ENCODE measurements around the gene N4BP3. TPM values are rescaled to one million over a fixed set of nuclear protein-coding genes. Genes with fewer than 3 reads are reported as not detected.
"Not testable (repeated sequence)": the region's sequence is repeated elsewhere in the genome, so short reads cannot be mapped to it uniquely, and the experiment has no call there.

Gene N4BP3
- total RNA-seq, 4 donors from 2014 or later: 0.55 to 2.6 (median 1.2) TPM

GRCh38 chr5:178081571-178082243 lies 31.6 kb upstream of the N4BP3 start:
- 59 to 65% methylated on average over 4 to 12 of the region's 12 CpGs for WGBS, 2 donors (ENCODE audit: low coverage in 1 of 2)
- intact Hi-C loops (cut with DNase I; ENCODE audit: low total_unique reads): no loop called here
- Histone ChIP-seq H3K4me1 (no peaks in the 10 kb centered on the region), H3K9me3 (no peaks in the 10 kb centered on the region), H3K27ac (no peak overlapping the region), H3K36me3 (no peaks in the 10 kb centered on the region), H3K27me3 (peaks cover 7% of the 10 kb centered on the region), H3K4me3 (no peak overlapping the region)
- DNase-seq: no peak
- TF ChIP-seq POLR2A (IDR thresholded peaks at IDR 0.05) (no peak), CTCF (IDR thresholded peaks at IDR 0.05) (no peak), POLR2AphosphoS5 (IDR thresholded peaks at IDR 0.05) (no peak), EP300 (IDR thresholded peaks at IDR 0.05; ENCODE audit: low read depth) (no peak)
- in situ Hi-C loops (cut with MboI; ENCODE audit: low pct_ligation_motif_present in 1 of 4, low pct_unique_long_range_greater_than_20kb in 1 of 4, low sequenced_read_pairs in 3 of 4): no loop called here

GRCh38 chr5:178083922-178084321 lies 29.4 kb upstream of the N4BP3 start:
- intact Hi-C loops (cut with DNase I; ENCODE audit: low total_unique reads): no loop called here
- H3K27me3 ChIP-seq: peaks cover 16% of the 10 kb centered on the region

GRCh38 chr5:178085316-178085715 lies 28.0 kb upstream of the N4BP3 start:
- no peaks in the 10 kb centered on the region for H3K9me3 ChIP-seq
- WGBS, 2 donors (ENCODE audit: low coverage in 1 of 2): 54 to 73% methylated on average over 2 to 6 of the region's 6 CpGs
- no peak for TF ChIP-seq EP300 (IDR thresholded peaks at IDR 0.05; ENCODE audit: low read depth)
- no peak for TF ChIP-seq CTCF (IDR thresholded peaks at IDR 0.05)
- TF ChIP-seq POLR2A (IDR thresholded peaks at IDR 0.05): no peak
- TF ChIP-seq POLR2AphosphoS5 (IDR thresholded peaks at IDR 0.05): no peak
- in situ Hi-C loops (cut with MboI; ENCODE audit: low pct_ligation_motif_present in 1 of 4, low pct_unique_long_range_greater_than_20kb in 1 of 4, low sequenced_read_pairs in 3 of 4) (no loop called here), intact Hi-C loops (cut with DNase I; ENCODE audit: low total_unique reads) (no loop called here)
- DNase-seq: no peak
- H3K36me3 ChIP-seq: no peaks in the 10 kb centered on the region
- no peak overlapping the region for H3K4me3 ChIP-seq
- H3K27ac ChIP-seq: no peak overlapping the region
- H3K4me1 ChIP-seq: no peaks in the 10 kb centered on the region
- peaks cover 18% of the 10 kb centered on the region for H3K27me3 ChIP-seq

More at GRCh38 chr5:178083922-178084321, 29.4 kb upstream of the N4BP3 start:
- no peak overlapping the region for H3K4me3 ChIP-seq
- DNase-seq: no peak
- in situ Hi-C loops (cut with MboI; ENCODE audit: low pct_ligation_motif_present in 1 of 4, low pct_unique_long_range_greater_than_20kb in 1 of 4, low sequenced_read_pairs in 3 of 4): no loop called here
- no peak for TF ChIP-seq CTCF (IDR thresholded peaks at IDR 0.05)
- TF ChIP-seq POLR2AphosphoS5 (IDR thresholded peaks at IDR 0.05): no peak
- no peak for TF ChIP-seq POLR2A (IDR thresholded peaks at IDR 0.05)
- no peak for TF ChIP-seq EP300 (IDR thresholded peaks at IDR 0.05; ENCODE audit: low read depth)
- WGBS, 2 donors (ENCODE audit: low coverage in 1 of 2): 78 to 86% methylated on average over 2 to 6 of the region's 6 CpGs
- H3K27ac ChIP-seq: no peak overlapping the region
- H3K9me3 ChIP-seq: no peaks in the 10 kb centered on the region
- no peaks in the 10 kb centered on the region for H3K4me1 ChIP-seq
- H3K36me3 ChIP-seq: no peaks in the 10 kb centered on the region

GRCh38 chr5:178086266-178086665 lies 27.1 kb upstream of the N4BP3 start:
- intact Hi-C loops (cut with DNase I; ENCODE audit: low total_unique reads): no loop called here

GRCh38 chr5:178087199-178087598 lies 26.1 kb upstream of the N4BP3 start:
- peaks cover 20% of the 10 kb centered on the region for H3K27me3 ChIP-seq
- WGBS, 2 donors (ENCODE audit: low coverage in 1 of 2): 30 to 42% methylated on average over 4 to 5 of the region's 5 CpGs
- DNase-seq; H3K27ac ChIP-seq; H3K9me3 ChIP-seq; H3K4me3 ChIP-seq; intact Hi-C loops (cut with DNase I; ENCODE audit: low total_unique reads); in situ Hi-C loops (cut with MboI; ENCODE audit: low pct_ligation_motif_present in 1 of 4, low pct_unique_long_range_greater_than_20kb in 1 of 4, low sequenced_read_pairs in 3 of 4); H3K36me3 ChIP-seq; H3K4me1 ChIP-seq: not testable (repeated sequence)

More at GRCh38 chr5:178086266-178086665, 27.1 kb upstream of the N4BP3 start:
- TF ChIP-seq POLR2A (IDR thresholded peaks at IDR 0.05) (no peak), POLR2AphosphoS5 (IDR thresholded peaks at IDR 0.05) (no peak), EP300 (IDR thresholded peaks at IDR 0.05; ENCODE audit: low read depth) (no peak), CTCF (IDR thresholded peaks at IDR 0.05) (no peak)
- Histone ChIP-seq H3K4me3 (no peak overlapping the region), H3K9me3 (no peaks in the 10 kb centered on the region), H3K27me3 (peaks cover 20% of the 10 kb centered on the region), H3K36me3 (no peaks in the 10 kb centered on the region), H3K4me1 (no peaks in the 10 kb centered on the region), H3K27ac (no peak overlapping the region)
- 46 to 75% methylated on average over 6 to 24 of the region's 25 CpGs for WGBS, 2 donors (ENCODE audit: low coverage in 1 of 2)
- no peak for DNase-seq
- in situ Hi-C loops (cut with MboI; ENCODE audit: low pct_ligation_motif_present in 1 of 4, low pct_unique_long_range_greater_than_20kb in 1 of 4, low sequenced_read_pairs in 3 of 4): no loop called here

Data from transverse colon (tissue), 4 donors.